Kidney capillary endothelial cell (primary cell): Measurements from ENCODE around the gene TCERG1.

Experiments used
- DNase-seq: peaks from one replicate; pipeline ENCODE4 v3.0.0-alpha.2; 2018; ENCODE audit warnings: low spot score

Gene TCERG1

GRCh38 chr5:146446861-146447733, at the start of gene TCERG1:
TSS of gene TCERG1 (plus strand) at chr5:146447333. CDS start at chr5:146447350, 17 bp downstream.
- DNase-seq, result peak; percentile 100

GRCh38 chr5:146398826-146399225, 48.3 kb upstream of the TCERG1 start:
- no peak for DNase-seq

GRCh38 chr5:146399481-146399880, 47.7 kb upstream of the TCERG1 start:
- no peak for DNase-seq

- no peak for DNase-seq
These were observed 46.9 kb upstream of the TCERG1 start for GRCh38 chr5:146400201-146400600.

- no peak for DNase-seq
These were observed 46.1 kb upstream of the TCERG1 start for GRCh38 chr5:146401021-146401420.

- DNase-seq, result no peak
These were observed 44.2 kb upstream of the TCERG1 start for GRCh38 chr5:146402949-146403348.

GRCh38 chr5:146409054-146409671, 38.0 kb upstream of the TCERG1 start:
- no peak for DNase-seq

- no peak for DNase-seq
These were observed 36.9 kb upstream of the TCERG1 start for GRCh38 chr5:146410272-146410671.

GRCh38 chr5:146419696-146420095, 27.4 kb upstream of the TCERG1 start:
- no peak for DNase-seq

- DNase-seq, result no peak
These were observed 22.1 kb upstream of the TCERG1 start for GRCh38 chr5:146425023-146425422.

- no peak for DNase-seq
These were observed 20.8 kb upstream of the TCERG1 start for GRCh38 chr5:146426305-146426704.

GRCh38 chr5:146426853-146427618, 20.1 kb upstream of the TCERG1 start:
- DNase-seq, result peak; percentile 62

- DNase-seq, result no peak
These were observed 19.5 kb upstream of the TCERG1 start for GRCh38 chr5:146427619-146427997.

GRCh38 chr5:146428658-146429057, 18.5 kb upstream of the TCERG1 start:
- DNase-seq, result no peak

- no peak for DNase-seq
These were observed 6.8 kb upstream of the TCERG1 start for GRCh38 chr5:146440353-146440752.

- DNase-seq, result no peak
These were observed 6.2 kb upstream of the TCERG1 start for GRCh38 chr5:146440870-146441495.

- no peak for DNase-seq
These were observed 5.2 kb upstream of the TCERG1 start for GRCh38 chr5:146441896-146442295.

GRCh38 chr5:146447734-146448380, 724 bp downstream of the TCERG1 start:
- DNase-seq, result peak; percentile 61

- no peak for DNase-seq
These were observed 1.8 kb downstream of the TCERG1 start for GRCh38 chr5:146448783-146449519.

GRCh38 chr5:146450002-146450401, 2.9 kb downstream of the TCERG1 start:
- DNase-seq, result no peak

- DNase-seq, result no peak
These were observed 4.3 kb downstream of the TCERG1 start for GRCh38 chr5:146451411-146451810.
